NCI-H1417 treated with DMSO at 0.1 percent for 48 hours (cell line): ENCODE results near the gene NSG2.

ENCODE experiments used
- DNase-seq: peaks from one replicate; lab custom pipeline; 2025; lab: John Stamatoyannopoulos, UW

Gene NSG2

DNA sequence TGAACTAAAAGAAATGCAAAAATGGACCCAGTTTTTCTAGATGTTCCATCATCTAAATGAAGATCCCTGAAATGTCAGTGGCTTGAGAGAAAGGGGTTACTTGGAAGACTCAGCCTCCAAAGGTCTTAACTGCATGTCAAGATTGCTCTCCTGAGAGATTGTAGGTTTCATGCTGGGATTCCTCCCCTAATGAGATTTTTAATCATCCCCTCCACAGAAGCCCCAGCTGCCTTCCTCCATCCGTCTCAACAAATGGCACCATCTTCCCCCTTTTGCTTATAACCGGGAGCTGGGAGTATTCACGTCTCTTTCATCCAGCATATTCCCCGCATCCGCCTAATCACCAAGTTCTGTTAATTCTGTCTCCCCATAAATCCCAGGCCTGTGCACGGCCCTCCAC, 104.5 kb downstream of the NSG2 start:
- DNase-seq, result no peak

- no peak for DNase-seq
Observed at GRCh38 chr5:174151599-174152181, 106.2 kb downstream of the NSG2 start.

DNA sequence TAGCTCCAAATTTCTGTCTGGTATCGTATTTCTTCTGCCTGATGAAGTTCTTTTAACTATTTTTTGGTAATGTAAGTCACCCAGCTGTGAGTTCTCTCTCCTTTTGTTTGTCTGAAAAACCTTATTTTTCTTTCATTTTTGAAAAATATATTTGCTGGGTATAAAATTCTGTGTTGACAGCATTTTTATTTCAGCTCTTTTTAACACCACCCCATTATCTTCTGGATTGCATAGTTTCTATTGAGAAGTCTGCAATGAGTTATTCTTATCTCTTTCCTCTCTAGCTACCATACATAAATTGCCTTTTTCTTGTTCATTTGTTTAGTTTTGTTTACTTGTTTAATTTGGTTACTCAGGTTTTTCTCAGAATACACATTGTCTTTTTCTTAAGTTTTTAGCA, 109.1 kb downstream of the NSG2 start:
- DNase-seq, result no peak

GRCh38 chr5:174155281-174155680, 109.8 kb downstream of the NSG2 start:
- DNase-seq, result no peak

DNA sequence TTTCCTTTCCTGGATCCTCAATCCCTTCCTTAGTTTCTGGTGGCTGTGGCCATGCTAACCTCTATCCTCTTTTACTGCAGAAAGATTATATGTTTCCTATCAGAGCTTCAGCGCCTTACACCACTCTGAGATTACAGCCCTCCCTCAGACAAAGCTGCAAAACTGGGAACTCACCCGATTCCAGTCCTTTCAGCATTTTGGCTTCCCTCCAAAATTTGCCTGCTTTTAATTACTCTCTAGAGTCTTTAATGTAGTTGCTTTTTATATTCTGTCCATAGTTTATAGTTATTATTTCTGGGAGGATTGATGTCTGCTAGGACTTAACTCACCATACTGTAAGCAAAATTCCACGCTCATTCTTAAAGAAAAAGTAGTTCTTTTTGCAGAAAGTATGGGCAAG, 110.2 kb downstream of the NSG2 start:
- DNase-seq, result no peak

DNA sequence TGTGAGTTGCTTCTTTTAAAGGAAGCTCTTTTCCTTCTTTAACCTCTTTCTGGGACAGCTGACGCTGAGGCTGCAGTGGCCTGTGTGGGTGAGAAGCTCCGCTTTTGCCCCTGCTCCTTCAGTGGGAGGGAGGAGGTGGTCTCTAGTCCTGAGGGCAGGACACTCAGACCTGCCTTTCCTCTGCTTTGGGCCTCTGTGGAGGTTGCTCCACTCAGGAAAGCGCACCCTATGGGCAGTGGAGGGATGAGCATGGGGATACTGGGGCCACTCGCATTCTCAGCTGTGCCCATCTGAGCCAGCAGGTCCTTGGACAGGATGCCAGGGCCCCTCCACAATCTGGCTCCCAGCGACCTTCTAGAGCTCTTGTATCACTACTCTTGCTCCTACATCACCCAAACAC, 111.5 kb downstream of the NSG2 start:
- no peak for DNase-seq
